GM15510 (cell line): Measurements from ENCODE around the gene KLK15.

Source experiments
- POLR2A ChIP-seq: IDR thresholded peaks from 3 replicates; pipeline ENCODE4 v1.6.1; 2011; ENCODE audit warnings: borderline replicate concordance; ENCODE audit not compliant: insufficient read length; ENCODE audit errors: extremely low read depth

The KLK15 gene, protein sequence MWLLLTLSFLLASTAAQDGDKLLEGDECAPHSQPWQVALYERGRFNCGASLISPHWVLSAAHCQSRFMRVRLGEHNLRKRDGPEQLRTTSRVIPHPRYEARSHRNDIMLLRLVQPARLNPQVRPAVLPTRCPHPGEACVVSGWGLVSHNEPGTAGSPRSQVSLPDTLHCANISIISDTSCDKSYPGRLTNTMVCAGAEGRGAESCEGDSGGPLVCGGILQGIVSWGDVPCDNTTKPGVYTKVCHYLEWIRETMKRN

DNA sequence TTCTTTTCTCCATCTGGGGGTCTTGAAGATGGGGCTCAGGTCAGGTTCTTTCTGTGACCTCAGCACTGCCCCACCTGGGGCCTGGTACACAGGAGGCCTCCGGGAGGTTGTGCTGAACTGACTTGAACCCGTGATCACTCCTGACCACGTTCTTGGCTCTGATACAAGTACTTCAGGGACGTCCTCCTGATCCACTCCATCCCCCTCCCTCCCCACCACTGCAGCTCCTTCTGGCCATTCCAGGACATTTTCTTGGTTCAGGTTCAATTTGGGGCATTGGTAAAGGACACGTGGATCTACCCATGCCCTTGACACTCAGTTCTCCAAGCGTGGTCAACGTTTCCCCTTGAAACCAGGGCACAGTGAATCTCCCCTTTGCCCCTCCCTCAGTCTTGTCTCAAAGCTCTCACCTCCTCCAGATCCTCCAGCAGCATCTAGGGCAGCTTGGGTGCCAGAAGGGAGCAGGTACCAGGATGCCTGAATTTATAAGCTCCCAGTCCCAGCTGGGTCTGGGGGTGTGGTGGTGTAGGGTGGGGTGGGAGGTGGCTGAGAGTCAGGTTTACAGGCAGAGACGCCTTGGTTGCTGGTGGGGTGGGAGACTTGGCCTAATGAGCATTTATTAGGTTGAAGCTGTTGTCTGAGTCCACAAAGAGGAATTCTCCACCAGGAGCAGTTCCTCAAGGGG, at the start of gene KLK15:
Gene KLK15 (minus strand): TSS at position 458 of the 685 bp plus-strand sequence. CDS start 2,082 bp downstream, outside the sequence.
- no peak for TF ChIP-seq POLR2A

DNA sequence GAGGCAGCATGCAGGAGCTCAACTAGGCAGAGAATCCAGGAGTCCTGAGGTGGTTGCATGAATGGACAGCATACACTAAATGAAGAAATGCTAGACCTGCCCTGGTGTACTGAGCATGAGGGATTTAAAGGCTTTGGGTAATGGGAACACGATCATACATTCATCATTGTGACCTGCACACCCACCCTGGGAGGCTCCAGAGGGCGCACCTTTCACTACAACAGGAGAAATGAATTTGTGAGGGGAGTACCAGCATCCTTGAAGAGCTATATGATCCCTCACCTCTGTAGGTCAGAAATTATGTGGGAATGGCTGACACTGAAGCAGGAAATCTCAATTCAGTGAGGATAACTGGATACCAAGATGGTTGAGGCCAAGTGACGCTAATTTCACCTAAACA, 48.8 kb upstream of the KLK15 start:
- no peak for TF ChIP-seq POLR2A

DNA sequence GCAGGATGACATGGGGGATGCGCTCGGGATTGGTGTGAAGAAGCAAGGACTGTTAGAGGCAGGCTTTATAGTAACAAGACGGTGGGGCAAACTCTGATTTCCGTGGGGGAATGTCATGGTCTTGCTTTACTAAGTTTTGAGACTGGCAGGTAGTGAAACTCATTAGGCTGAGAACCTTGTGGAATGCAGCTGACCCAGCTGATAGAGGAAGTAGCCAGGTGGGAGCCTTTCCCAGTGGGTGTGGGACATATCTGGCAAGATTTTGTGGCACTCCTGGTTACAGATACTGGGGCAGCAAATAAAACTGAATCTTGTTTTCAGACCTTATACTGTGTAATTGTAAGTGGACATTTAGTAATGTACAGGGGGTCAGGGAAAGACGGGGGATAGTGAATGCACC, 46.9 kb upstream of the KLK15 start:
- no peak for TF ChIP-seq POLR2A

DNA sequence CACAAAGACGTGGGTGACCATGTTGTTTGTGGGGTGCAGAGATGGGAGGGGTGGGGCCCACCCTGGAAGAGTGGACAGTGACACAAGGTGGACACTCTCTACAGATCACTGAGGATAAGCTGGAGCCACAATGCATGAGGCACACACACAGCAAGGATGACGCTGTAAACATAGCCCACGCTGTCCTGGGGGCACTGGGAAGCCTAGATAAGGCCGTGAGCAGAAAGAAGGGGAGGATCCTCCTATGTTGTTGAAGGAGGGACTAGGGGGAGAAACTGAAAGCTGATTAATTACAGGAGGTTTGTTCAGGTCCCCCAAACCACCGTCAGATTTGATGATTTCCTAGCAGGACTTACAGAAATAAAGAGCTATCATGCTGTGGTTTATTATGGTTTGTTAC, 45.5 kb upstream of the KLK15 start:
- no peak for TF ChIP-seq POLR2A

- no peak for TF ChIP-seq POLR2A
Measured at GRCh38 chr19:50877338-50877737, 44.0 kb upstream of the KLK15 start.

DNA sequence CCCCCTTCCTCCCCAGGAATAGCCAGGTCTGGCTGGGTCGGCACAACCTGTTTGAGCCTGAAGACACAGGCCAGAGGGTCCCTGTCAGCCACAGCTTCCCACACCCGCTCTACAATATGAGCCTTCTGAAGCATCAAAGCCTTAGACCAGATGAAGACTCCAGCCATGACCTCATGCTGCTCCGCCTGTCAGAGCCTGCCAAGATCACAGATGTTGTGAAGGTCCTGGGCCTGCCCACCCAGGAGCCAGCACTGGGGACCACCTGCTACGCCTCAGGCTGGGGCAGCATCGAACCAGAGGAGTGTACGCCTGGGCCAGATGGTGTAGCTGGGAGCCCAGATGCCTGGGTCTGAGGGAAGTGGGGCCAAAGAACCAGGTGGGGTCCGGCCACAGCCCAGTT, 43.1 kb upstream of the KLK15 start:
- TF ChIP-seq POLR2A, result no peak

DNA sequence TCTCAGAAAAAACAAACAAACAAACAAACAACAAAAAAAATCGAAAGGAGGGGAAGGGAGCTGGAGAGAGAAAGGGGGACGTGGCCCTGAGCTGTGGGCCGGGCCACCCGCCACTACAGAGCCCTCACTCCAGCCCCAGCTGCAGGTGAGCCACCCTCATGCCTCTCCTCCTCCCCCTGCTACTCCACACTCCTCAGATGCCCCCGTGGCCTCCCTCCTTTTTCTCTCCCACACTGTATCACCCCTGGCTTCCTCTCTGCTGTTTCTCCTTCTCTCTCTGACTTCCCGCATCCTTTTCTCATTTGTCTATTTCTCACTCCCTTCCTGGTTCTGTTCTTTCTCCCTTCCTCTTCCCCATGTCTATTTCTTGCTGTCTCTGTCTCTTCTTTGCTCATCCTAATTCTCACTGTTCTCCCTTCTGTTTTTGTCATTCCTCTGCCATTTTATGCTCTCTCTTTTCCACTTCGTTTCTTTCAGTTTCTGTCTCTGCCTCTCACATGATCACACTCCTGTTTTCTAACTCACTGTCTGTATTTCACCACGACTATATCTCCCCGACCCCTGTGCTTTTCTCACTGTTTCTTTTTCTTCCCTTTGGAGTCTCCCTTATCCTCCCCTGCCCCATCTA, 42.5 kb upstream of the KLK15 start:
- TF ChIP-seq POLR2A, result no peak

DNA sequence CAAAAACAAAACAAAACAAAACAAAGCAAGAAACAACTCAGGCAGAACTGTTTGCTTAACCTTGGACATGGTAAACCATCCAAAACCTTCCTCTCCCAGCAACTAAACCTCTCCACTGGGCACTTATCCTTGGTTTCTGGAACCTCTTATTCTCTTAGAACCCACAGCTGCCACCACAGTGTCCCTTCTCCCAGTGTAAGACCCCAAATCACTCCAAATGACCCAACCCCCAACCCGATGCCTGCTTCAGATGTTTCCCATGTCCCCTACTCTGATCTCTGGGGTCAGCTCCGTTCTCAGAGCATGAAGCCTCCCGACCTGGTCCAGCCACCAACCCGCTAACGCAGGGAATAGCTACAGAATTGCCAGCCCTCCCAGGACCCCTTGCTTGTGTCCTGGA, 40.8 kb upstream of the KLK15 start:
- no peak for TF ChIP-seq POLR2A

DNA sequence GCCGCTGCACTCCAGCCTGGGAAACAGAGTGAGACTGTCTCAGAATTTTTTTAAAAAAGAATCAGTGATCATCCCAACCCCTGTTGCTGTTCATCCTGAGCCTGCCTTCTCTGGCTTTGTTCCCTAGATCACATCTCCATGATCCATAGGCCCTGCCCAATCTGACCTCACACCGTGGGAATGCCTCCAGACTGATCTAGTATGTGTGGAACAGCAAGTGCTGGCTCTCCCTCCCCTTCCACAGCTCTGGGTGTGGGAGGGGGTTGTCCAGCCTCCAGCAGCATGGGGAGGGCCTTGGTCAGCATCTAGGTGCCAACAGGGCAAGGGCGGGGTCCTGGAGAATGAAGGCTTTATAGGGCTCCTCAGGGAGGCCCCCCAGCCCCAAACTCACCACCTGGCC, 39.7 kb upstream of the KLK15 start, which contains the start of gene KLK2:
Gene KLK2 (plus strand): TSS at position 384 of the 400 bp plus-strand sequence. CDS start 35 bp downstream, outside the sequence.
- TF ChIP-seq POLR2A, result no peak

GRCh38 chr19:50870417-50871089, 37.2 kb upstream of the KLK15 start:
- no peak for TF ChIP-seq POLR2A

DNA sequence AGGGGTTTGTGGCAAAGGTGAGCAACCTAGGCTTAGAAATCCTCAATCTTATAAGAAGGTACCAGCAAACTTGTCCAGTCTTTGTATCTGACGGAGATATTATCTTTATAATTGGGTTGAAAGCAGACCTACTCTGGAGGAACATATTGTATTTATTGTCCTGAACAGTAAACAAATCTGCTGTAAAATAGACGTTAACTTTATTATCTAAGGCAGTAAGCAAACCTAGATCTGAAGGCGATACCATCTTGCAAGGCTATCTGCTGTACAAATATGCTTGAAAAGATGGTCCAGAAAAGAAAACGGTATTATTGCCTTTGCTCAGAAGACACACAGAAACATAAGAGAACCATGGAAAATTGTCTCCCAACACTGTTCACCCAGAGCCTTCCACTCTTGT, 36.1 kb upstream of the KLK15 start:
- no peak for TF ChIP-seq POLR2A

GRCh38 chr19:50861496-50862286, 28.3 kb upstream of the KLK15 start:
- no peak for TF ChIP-seq POLR2A

DNA sequence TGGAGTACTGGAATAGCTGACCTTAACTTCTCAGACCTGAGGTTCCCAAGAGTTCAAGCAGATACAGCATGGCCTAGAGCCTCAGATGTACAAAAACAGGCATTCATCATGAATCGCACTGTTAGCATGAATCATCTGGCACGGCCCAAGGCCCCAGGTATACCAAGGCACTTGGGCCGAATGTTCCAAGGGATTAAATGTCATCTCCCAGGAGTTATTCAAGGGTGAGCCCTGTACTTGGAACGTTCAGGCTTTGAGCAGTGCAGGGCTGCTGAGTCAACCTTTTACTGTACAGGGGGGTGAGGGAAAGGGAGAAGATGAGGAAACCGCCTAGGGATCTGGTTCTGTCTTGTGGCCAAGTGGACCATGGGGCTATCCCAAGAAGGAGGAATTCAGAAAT, 27.6 kb upstream of the KLK15 start:
- TF ChIP-seq POLR2A, result no peak

DNA sequence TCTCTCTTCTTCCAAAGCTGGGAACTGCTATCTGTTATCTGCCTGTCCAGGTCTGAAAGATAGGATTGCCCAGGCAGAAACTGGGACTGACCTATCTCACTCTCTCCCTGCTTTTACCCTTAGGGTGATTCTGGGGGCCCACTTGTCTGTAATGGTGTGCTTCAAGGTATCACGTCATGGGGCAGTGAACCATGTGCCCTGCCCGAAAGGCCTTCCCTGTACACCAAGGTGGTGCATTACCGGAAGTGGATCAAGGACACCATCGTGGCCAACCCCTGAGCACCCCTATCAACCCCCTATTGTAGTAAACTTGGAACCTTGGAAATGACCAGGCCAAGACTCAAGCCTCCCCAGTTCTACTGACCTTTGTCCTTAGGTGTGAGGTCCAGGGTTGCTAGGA, 26.5 kb upstream of the KLK15 start:
- TF ChIP-seq POLR2A, result no peak
